Cardiac fibroblast (primary cell): ENCODE measurements around the gene KLF15.

ENCODE experiments used
- DNase-seq, 2 donors: peaks; one replicate each; pipeline versions ENCODE4 v3.0.0 to v3.0.0-alpha.2; 2010; ENCODE audit warnings: low read depth in 2 of 2
- H3K4me3 ChIP-seq, 2 donors: replicated peaks in 1 of 2; 1 replicate in 1 of 2; 2 replicates in 1 of 2; pipeline ENCODE4 v1.5.1; 2011; ENCODE audit warnings: low read depth in 2 of 2, low read length in 2 of 2, mild to moderate bottlenecking in 2 of 2, moderate library complexity in 1 of 2
- CTCF ChIP-seq: IDR thresholded peaks from one replicate; pipeline ENCODE4 v1.5.1; 2011; ENCODE audit warnings: low read depth, mild to moderate bottlenecking, low read length, inconsistent platforms

KLF15 gene

GRCh38 chr3:126314305-126314789, 42.9 kb downstream of the KLF15 start:
- no peak for DNase-seq
- no peak for TF ChIP-seq CTCF

GRCh38 chr3:126313580-126314304, 43.5 kb downstream of the KLF15 start:
- no peak for TF ChIP-seq CTCF
- peak; percentile 10 to 13 for DNase-seq
- H3K4me3 ChIP-seq = no peak overlapping the region

More at GRCh38 chr3:126314305-126314789, 42.9 kb downstream of the KLF15 start:
- H3K4me3 ChIP-seq = no peak overlapping the region

- H3K4me3 ChIP-seq = no peak overlapping the region
- TF ChIP-seq CTCF = no peak
- DNase-seq = peak in 1 of 2 donors; percentile 63
These were observed 44.0 kb downstream of the KLF15 start for GRCh38 chr3:126313166-126313565.

GRCh38 chr3:126312341-126312740, 44.9 kb downstream of the KLF15 start:
- TF ChIP-seq CTCF = no peak
- H3K4me3 ChIP-seq = no peak overlapping the region
- DNase-seq = no peak

- TF ChIP-seq CTCF = no peak
- no peak for DNase-seq
These were observed 45.8 kb downstream of the KLF15 start for GRCh38 chr3:126311338-126311978.

GRCh38 chr3:126310816-126311215, 46.4 kb downstream of the KLF15 start:
- no peak for TF ChIP-seq CTCF
- no peak overlapping the region for H3K4me3 ChIP-seq
- DNase-seq = no peak

More at GRCh38 chr3:126311338-126311978, 45.8 kb downstream of the KLF15 start:
- H3K4me3 ChIP-seq = no peak overlapping the region
